Putamen (tissue), 1 donor: ENCODE measurements around the gene SPI1.

Source experiments
- DNase-seq: peaks from one replicate; pipeline ENCODE4 v3.0.0-alpha.2; 2016; ENCODE audit warnings: low spot score

The SPI1 gene

GRCh38 chr11:47406896-47407745 lies 28.8 kb upstream of the SPI1 start:
- no peak for DNase-seq

- DNase-seq, result no peak
Measured at GRCh38 chr11:47403571-47403970, 25.2 kb upstream of the SPI1 start.

- DNase-seq, result no peak
Measured at GRCh38 chr11:47403135-47403534, 24.8 kb upstream of the SPI1 start.

- no peak for DNase-seq
Measured at GRCh38 chr11:47400768-47401279, 22.5 kb upstream of the SPI1 start.

- no peak for DNase-seq
Measured at GRCh38 chr11:47399860-47400767, 21.8 kb upstream of the SPI1 start.

- no peak for DNase-seq
Measured at GRCh38 chr11:47398551-47398950, 20.2 kb upstream of the SPI1 start.

GRCh38 chr11:47398011-47398410 lies 19.7 kb upstream of the SPI1 start:
- DNase-seq, result no peak

- DNase-seq, result no peak
Measured at GRCh38 chr11:47396049-47396320, 17.6 kb upstream of the SPI1 start.

- DNase-seq, result no peak
Measured at GRCh38 chr11:47395223-47396048, 17.1 kb upstream of the SPI1 start.

- DNase-seq, result no peak
Measured at GRCh38 chr11:47394322-47395222, 16.2 kb upstream of the SPI1 start.

GRCh38 chr11:47394050-47394321 lies 15.6 kb upstream of the SPI1 start:
- DNase-seq, result no peak

GRCh38 chr11:47393163-47394049 lies 15.1 kb upstream of the SPI1 start:
- DNase-seq, result no peak

- no peak for DNase-seq
Measured at GRCh38 chr11:47392546-47393162, 14.3 kb upstream of the SPI1 start.

- no peak for DNase-seq
Measured at GRCh38 chr11:47391711-47392432, 13.5 kb upstream of the SPI1 start.

GRCh38 chr11:47391077-47391583 lies 12.8 kb upstream of the SPI1 start:
- no peak for DNase-seq

GRCh38 chr11:47390422-47390760 lies 12.0 kb upstream of the SPI1 start:
- DNase-seq, result no peak

GRCh38 chr11:47389577-47390421 lies 11.5 kb upstream of the SPI1 start:
- no peak for DNase-seq
